Smooth muscle cell (in vitro differentiated cells): ENCODE measurements around the gene A2ML1. TPM values are rescaled to one million over a fixed set of nuclear protein-coding genes. Genes with fewer than 3 reads are reported as not detected.
"Not testable (repeated sequence)": the region's sequence is repeated elsewhere in the genome, so short reads cannot be mapped to it uniquely, and the experiment has no call there.

Experiments used
- DNase-seq: peaks from one replicate; lab custom pipeline; 2025; ENCODE audit not compliant: unreplicated experiment; lab: John Stamatoyannopoulos, UW
- H2AFZ ChIP-seq: fragments of 200-600 bp; sonication (generic); 2 replicates; pipeline ENCODE4 v1.6.0; 2016; ENCODE audit warnings: antibody characterized with exemption, low read depth, mild to moderate bottlenecking
- H3F3A ChIP-seq: fragments of 200-600 bp; sonication (generic); 2 replicates; pipeline ENCODE4 v1.6.0; 2017; ENCODE audit warnings: antibody characterized with exemption, low read depth
- H3K27ac ChIP-seq: fragments of 200-600 bp; sonication (generic); 2 replicates; pipeline ENCODE4 v1.5.1; 2016; ENCODE audit warnings: low read depth, mild to moderate bottlenecking
- H3K27me3 ChIP-seq: fragments of 200-600 bp; sonication (generic); 2 replicates; pipeline ENCODE4 v1.6.1; 2016; ENCODE audit warnings: low read depth, mild to moderate bottlenecking
- H3K36me3 ChIP-seq: fragments of 200-600 bp; sonication (generic); 2 replicates; pipeline ENCODE4 v1.5.1; 2016; ENCODE audit warnings: low read depth
- H3K4me1 ChIP-seq: fragments of 200-600 bp; sonication (generic); 2 replicates; pipeline ENCODE4 v1.5.1; 2016; ENCODE audit warnings: low read depth
- H3K4me2 ChIP-seq: fragments of 200-600 bp; sonication (generic); 2 replicates; pipeline ENCODE4 v1.6.0; 2016; ENCODE audit warnings: mild to moderate bottlenecking
- H3K4me3 ChIP-seq: fragments of 200-600 bp; sonication (generic); 2 replicates; pipeline ENCODE4 v1.5.1; 2016; ENCODE audit warnings: mild to moderate bottlenecking
- H3K79me2 ChIP-seq: fragments of 200-600 bp; sonication (generic); 2 replicates; pipeline ENCODE4 v1.6.0; 2016; ENCODE audit warnings: low read depth, mild to moderate bottlenecking
- H3K9ac ChIP-seq: fragments of 200-600 bp; sonication (generic); 2 replicates; pipeline ENCODE4 v1.6.0; 2016; ENCODE audit warnings: low read depth
- H3K9me3 ChIP-seq: fragments of 200-600 bp; sonication (generic); replicated peaks from 2 replicates; pipeline ENCODE4 v1.5.1; 2016; ENCODE audit warnings: low read depth
- H4K20me1 ChIP-seq: fragments of 200-600 bp; sonication (generic); 2 replicates; pipeline ENCODE4 v1.6.0; 2016; ENCODE audit warnings: low read depth
- CTCF ChIP-seq: fragments of 200-600 bp; sonication (generic); IDR thresholded peaks from 2 replicates; pipeline ENCODE4 v1.5.1; 2017; ENCODE audit warnings: borderline replicate concordance, mild to moderate bottlenecking, antibody characterized with exemption; ENCODE audit not compliant: insufficient read depth, poor library complexity, severe bottlenecking
- WGBS: methylation state at CpG from one replicate; pipeline ENCODE4 v1.1.7; 2016; ENCODE audit warnings: low lambda C conversion rate; 5-methylcytosine and 5-hydroxymethylcytosine counted together
- polyA plus RNA-seq: library from polyadenylated mRNA; unstranded; fragments of >200 nt; fragmentation: Nextera tagmentation; extraction: Ambion mirVana; gene quantifications from 2 replicates; pipeline ENCODE4 v1.2.1, GENCODE V29; 2016
- total RNA-seq: library from RNA; depleted of rRNA; stranded (reverse); fragments of >200 nt; gene quantifications from 2 replicates; pipeline ENCODE4 v1.2.3, GENCODE V29; 2014

A2ML1 gene
- total and polyA plus RNA-seq, 2 experiments from 2014 or later, result 2.4 to 10.0 TPM

DNA sequence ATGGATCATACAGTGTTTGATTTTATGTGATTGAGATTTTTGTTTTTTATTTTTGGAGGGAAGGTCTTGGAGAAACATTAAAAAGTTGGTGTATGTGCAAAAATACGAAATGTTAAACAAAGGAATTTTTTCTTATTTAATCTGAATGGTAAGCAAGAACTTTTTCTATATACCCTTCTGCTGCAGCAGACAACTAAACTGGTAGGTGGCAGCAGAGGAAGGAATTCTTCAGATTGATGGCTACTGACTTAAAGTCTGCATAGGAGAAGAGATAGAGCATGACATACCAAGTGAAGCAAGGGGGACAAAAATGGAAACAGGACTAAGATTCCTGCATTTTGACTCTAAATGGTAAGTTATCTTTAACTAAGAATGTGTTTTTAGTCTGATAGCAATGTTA is 42.0 kb upstream of the A2ML1 start:
- Histone ChIP-seq H3K4me3 (no peak overlapping the region), H3K4me2 (no peak overlapping the region), H3F3A (no peaks in the 10 kb centered on the region), H3K9ac (no peak overlapping the region), H3K4me1 (peaks cover 5% of the 10 kb centered on the region), H3K79me2 (peaks cover under 1% of the 10 kb centered on the region), H3K27me3 (no peaks in the 10 kb centered on the region), H2AFZ (no peak overlapping the region), H4K20me1 (no peaks in the 10 kb centered on the region), H3K27ac (no peak overlapping the region), H3K9me3 (no peaks in the 10 kb centered on the region), H3K36me3 (no peaks in the 10 kb centered on the region)
- WGBS, result 61% methylated on average over 1 of the region's 1 CpG
- no peak for DNase-seq
- TF ChIP-seq CTCF, result peak; percentile 37

- Histone ChIP-seq H3K4me2 (no peak overlapping the region), H3K4me3 (no peak overlapping the region), H3K79me2 (no peaks in the 10 kb centered on the region), H3K36me3 (no peaks in the 10 kb centered on the region), H3K9me3 (no peaks in the 10 kb centered on the region), H2AFZ (no peak overlapping the region), H3K4me1 (peaks cover 5% of the 10 kb centered on the region), H4K20me1 (no peaks in the 10 kb centered on the region), H3K27ac (no peak overlapping the region), H3K27me3 (no peaks in the 10 kb centered on the region), H3F3A (no peaks in the 10 kb centered on the region), H3K9ac (no peak overlapping the region)
- TF ChIP-seq CTCF, result no peak
- WGBS, result 96% methylated on average over 2 of the region's 2 CpGs
- DNase-seq, result no peak
Observed at GRCh38 chr12:8781381-8782127, 40.9 kb upstream of the A2ML1 start.

- Histone ChIP-seq H3K9ac (no peak overlapping the region), H3K4me3 (no peak overlapping the region), H3K9me3 (no peaks in the 10 kb centered on the region), H2AFZ (no peak overlapping the region), H3F3A (no peaks in the 10 kb centered on the region), H3K4me1 (no peaks in the 10 kb centered on the region), H3K4me2 (no peak overlapping the region), H4K20me1 (no peaks in the 10 kb centered on the region), H3K27me3 (no peaks in the 10 kb centered on the region), H3K27ac (no peak overlapping the region), H3K79me2 (no peaks in the 10 kb centered on the region), H3K36me3 (no peaks in the 10 kb centered on the region)
- no peak for TF ChIP-seq CTCF
- DNase-seq, result no peak
Observed at GRCh38 chr12:8784290-8784888, 38.0 kb upstream of the A2ML1 start.

- no peak overlapping the region for H2AFZ ChIP-seq
- H3K9me3 ChIP-seq, result no peaks in the 10 kb centered on the region
- 96% methylated on average over 4 of the region's 4 CpGs for WGBS
- no peak overlapping the region for H3K27ac ChIP-seq
- H3K79me2 ChIP-seq, result no peaks in the 10 kb centered on the region
- no peak for TF ChIP-seq CTCF
- H3K9ac ChIP-seq, result no peak overlapping the region
- H3K4me2 ChIP-seq, result no peak overlapping the region
- H3K27me3 ChIP-seq, result no peaks in the 10 kb centered on the region
- H4K20me1 ChIP-seq, result no peaks in the 10 kb centered on the region
- H3F3A ChIP-seq, result no peaks in the 10 kb centered on the region
- no peak overlapping the region for H3K4me3 ChIP-seq
- H3K4me1 ChIP-seq, result no peaks in the 10 kb centered on the region
- no peaks in the 10 kb centered on the region for H3K36me3 ChIP-seq
- no peak for DNase-seq
Observed at GRCh38 chr12:8785499-8785898, 36.9 kb upstream of the A2ML1 start.

GRCh38 chr12:8787206-8787605 is 35.2 kb upstream of the A2ML1 start:
- not testable (repeated sequence) for H4K20me1 ChIP-seq, H3K4me1 ChIP-seq, DNase-seq, H3F3A ChIP-seq, H3K4me3 ChIP-seq, H3K79me2 ChIP-seq, H2AFZ ChIP-seq, H3K4me2 ChIP-seq, H3K36me3 ChIP-seq, H3K9ac ChIP-seq, H3K9me3 ChIP-seq, H3K27ac ChIP-seq, H3K27me3 ChIP-seq
- 97% methylated on average over 21 of the region's 28 CpGs for WGBS
